C4-2B (cell line): ENCODE measurements around the gene ZGRF1.
"Not testable (repeated sequence)": the region's sequence is repeated elsewhere in the genome, so short reads cannot be mapped to it uniquely, and the experiment has no call there.

Experiments used
- H3K27ac ChIP-seq: fragments of 450-650 bp; 2 replicates; pipeline ENCODE4 v1.5.1; 2017
- CTCF ChIP-seq: fragments of 450-650 bp; conservative IDR thresholded peaks from 2 replicates; pipeline ENCODE4 v1.5.1; 2017; ENCODE audit warnings: mild to moderate bottlenecking
- ZFX ChIP-seq: fragments of 450-650 bp; IDR thresholded peaks from 2 replicates; pipeline ENCODE4 v1.6.1; 2017

The ZGRF1 gene

GRCh38 chr4:112492321-112492720, 144.4 kb downstream of the ZGRF1 start:
- H3K27ac ChIP-seq = no peak overlapping the region
- TF ChIP-seq ZFX (no peak), CTCF (no peak)

GRCh38 chr4:112490808-112491207, 145.9 kb downstream of the ZGRF1 start:
- H3K27ac ChIP-seq = not testable (repeated sequence)
